SK-N-MC (cell line): ENCODE measurements around the gene NDUFS4.

Experiments used
- EZH2 ChIP-seq: fragments of 200-600 bp; sonication (generic); IDR thresholded peaks from one replicate; pipeline ENCODE4 v1.6.1; 2017; ENCODE audit warnings: antibody characterized with exemption
- POLR2AphosphoS5 ChIP-seq: IDR thresholded peaks from 2 replicates; pipeline ENCODE4 v1.6.1; 2012; ENCODE audit warnings: mild to moderate bottlenecking, low read depth, low read length, borderline replicate concordance

GRCh38 chr5:53614376-53614885, 54.0 kb downstream of the NDUFS4 start:
- TF ChIP-seq EZH2 (no peak), POLR2AphosphoS5 (no peak)
